ENCODE results near the gene SLC24A3.

- TF ChIP-seq ZNF747 (CRISPR knock-in tag; IDR thresholded peaks at IDR 0.05; ENCODE audit: borderline replicate concordance) (no peak), ZNF609 (CRISPR knock-in tag; IDR thresholded peaks at IDR 0.05; ENCODE audit: borderline replicate concordance) (no peak), E2F1 (CRISPR knock-in tag; IDR thresholded peaks at IDR 0.05) (no peak), BRF2 (CRISPR knock-in tag; IDR thresholded peaks at IDR 0.05) (no peak), CTCF (CRISPR knock-in tag; IDR thresholded peaks at IDR 0.05) (no peak), TBP (CRISPR knock-in tag; IDR thresholded peaks at IDR 0.05) (no peak), STAT6 (CRISPR knock-in tag; IDR thresholded peaks at IDR 0.05; ENCODE audit: borderline replicate concordance) (no peak)
Measured at GRCh38 chr20:19745584-19745983, 533.1 kb downstream of the SLC24A3 start.
